Chondrocyte (in vitro differentiated cells): Measurements from ENCODE around the gene ARAP2. TPM values are rescaled to one million over a fixed set of nuclear protein-coding genes. Genes with fewer than 3 reads are reported as not detected.

Source experiments
- DNase-seq: peaks from one replicate; pipeline ENCODE4 v3.0.0; 2021; ENCODE audit warnings: mixed read lengths, low spot score
- H3K27ac Mint-ChIP-seq: one replicate; pipeline ENCODE4 v1.8.0; 2021; ENCODE audit warnings: mild to moderate bottlenecking, moderate library complexity, mixed read lengths; ENCODE audit not compliant: unreplicated experiment
- H3K27me3 Mint-ChIP-seq: 2 replicates; pipeline ENCODE4 v1.8.0; 2021; ENCODE audit warnings: low read depth, mixed read lengths
- H3K36me3 Mint-ChIP-seq: 2 replicates; pipeline ENCODE4 v1.8.0; 2021; ENCODE audit warnings: low read depth, mixed read lengths
- H3K4me1 Mint-ChIP-seq: 2 replicates; pipeline ENCODE4 v1.8.0; 2021; ENCODE audit warnings: low read depth, mild to moderate bottlenecking, mixed read lengths
- H3K4me3 Mint-ChIP-seq: one replicate; pipeline ENCODE4 v1.8.0; 2021; ENCODE audit warnings: mild to moderate bottlenecking, moderate library complexity, mixed read lengths; ENCODE audit not compliant: unreplicated experiment
- H3K9me3 Mint-ChIP-seq: 2 replicates; pipeline ENCODE4 v1.8.0; 2021; ENCODE audit warnings: low read depth, mixed read lengths
- total RNA-seq: library from RNA; stranded (reverse); gene quantifications from 3 replicates; pipeline ENCODE4 v1.2.1, GENCODE V29; 2021
- TF ChIP-seq, protein P1 (sequence below): fragments of 200-600 bp; sonication (generic); IDR thresholded peaks from 2 replicates; pipeline ENCODE4 v1.5.0; 2021; ENCODE audit warnings: antibody characterized with exemption, mild to moderate bottlenecking, moderate library complexity

Gene ARAP2
- total RNA-seq, 1 donor from 2014 or later = 1.6 TPM

GRCh38 chr4:36138220-36138619, 106.1 kb downstream of the ARAP2 start:
- DNase-seq = no peak
- Mint-ChIP-seq H3K4me1 (peaks cover 4% of the 10 kb centered on the region), H3K4me3 (no peak overlapping the region), H3K27me3 (no peaks in the 10 kb centered on the region), H3K9me3 (no peaks in the 10 kb centered on the region), H3K36me3 (no peaks in the 10 kb centered on the region), H3K27ac (no peak overlapping the region)
- TF ChIP-seq, protein P1, sequence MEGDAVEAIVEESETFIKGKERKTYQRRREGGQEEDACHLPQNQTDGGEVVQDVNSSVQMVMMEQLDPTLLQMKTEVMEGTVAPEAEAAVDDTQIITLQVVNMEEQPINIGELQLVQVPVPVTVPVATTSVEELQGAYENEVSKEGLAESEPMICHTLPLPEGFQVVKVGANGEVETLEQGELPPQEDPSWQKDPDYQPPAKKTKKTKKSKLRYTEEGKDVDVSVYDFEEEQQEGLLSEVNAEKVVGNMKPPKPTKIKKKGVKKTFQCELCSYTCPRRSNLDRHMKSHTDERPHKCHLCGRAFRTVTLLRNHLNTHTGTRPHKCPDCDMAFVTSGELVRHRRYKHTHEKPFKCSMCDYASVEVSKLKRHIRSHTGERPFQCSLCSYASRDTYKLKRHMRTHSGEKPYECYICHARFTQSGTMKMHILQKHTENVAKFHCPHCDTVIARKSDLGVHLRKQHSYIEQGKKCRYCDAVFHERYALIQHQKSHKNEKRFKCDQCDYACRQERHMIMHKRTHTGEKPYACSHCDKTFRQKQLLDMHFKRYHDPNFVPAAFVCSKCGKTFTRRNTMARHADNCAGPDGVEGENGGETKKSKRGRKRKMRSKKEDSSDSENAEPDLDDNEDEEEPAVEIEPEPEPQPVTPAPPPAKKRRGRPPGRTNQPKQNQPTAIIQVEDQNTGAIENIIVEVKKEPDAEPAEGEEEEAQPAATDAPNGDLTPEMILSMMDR = no peak

DNA sequence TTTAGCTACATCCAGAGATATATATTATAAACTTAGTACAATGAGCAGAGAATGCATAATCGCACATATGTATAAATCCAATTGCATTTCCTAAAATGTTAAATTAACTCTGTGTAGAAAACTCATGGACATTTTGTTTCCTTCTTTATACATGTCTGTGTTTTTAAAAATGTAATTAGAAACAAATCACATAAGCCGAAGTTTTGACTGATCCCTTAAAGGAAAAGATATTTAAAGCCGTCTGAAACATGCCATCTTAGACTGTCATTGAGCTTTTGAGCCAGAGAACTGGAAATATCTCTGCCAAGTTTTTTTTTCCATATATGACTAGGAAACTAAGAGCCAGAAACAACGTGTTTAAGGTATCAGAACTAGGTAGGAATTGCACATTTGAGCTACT, 107.0 kb downstream of the ARAP2 start:
- no peak for DNase-seq
- Mint-ChIP-seq H3K4me3 (no peak overlapping the region), H3K36me3 (no peaks in the 10 kb centered on the region), H3K27me3 (no peaks in the 10 kb centered on the region), H3K27ac (no peak overlapping the region), H3K4me1 (peaks cover 5% of the 10 kb centered on the region), H3K9me3 (no peaks in the 10 kb centered on the region)
- TF ChIP-seq, protein P1 = no peak

DNA sequence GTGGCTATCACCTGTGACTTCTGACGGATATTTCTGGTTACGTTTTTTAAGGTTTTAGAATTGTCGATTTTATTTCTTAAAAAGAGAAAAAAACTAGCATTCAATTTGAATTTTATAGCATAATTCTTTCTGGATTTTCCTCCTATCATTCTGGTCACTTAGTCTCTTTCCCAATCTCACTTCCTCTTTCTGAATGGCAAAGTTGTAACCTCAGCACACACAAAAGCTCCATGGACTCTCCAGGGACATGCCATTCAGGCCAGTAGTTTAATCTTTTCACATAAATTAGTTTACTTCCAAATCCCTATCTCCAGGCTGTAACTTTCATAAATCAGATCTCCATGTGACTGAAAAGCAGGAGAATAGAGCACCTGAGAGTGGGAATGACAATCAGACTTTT, 110.7 kb downstream of the ARAP2 start:
- Mint-ChIP-seq H3K36me3 (no peaks in the 10 kb centered on the region), H3K27ac (no peak overlapping the region), H3K4me1 (peaks cover 16% of the 10 kb centered on the region), H3K9me3 (no peaks in the 10 kb centered on the region), H3K4me3 (no peak overlapping the region), H3K27me3 (no peaks in the 10 kb centered on the region)
- DNase-seq = no peak
- TF ChIP-seq, protein P1 = no peak

DNA sequence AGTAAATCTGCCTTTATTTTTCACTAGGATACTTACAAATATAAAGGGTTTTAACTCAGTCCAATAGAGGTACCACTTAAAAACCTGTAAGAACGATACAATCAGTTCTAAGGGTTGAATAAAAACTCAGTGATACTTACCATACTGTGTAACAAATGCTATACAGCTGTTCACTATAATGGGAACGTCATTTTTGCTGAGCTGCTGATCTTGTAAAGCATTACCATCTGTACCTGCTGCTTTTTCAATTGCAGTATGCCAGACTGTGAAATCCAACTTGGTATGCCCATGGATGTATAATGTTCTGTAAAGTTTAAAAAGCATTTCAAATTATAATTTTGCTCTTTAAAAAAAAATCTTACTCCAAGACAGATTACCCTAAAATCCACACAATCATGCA, 111.2 kb downstream of the ARAP2 start:
- H3K36me3 Mint-ChIP-seq = no peaks in the 10 kb centered on the region
- H3K4me3 Mint-ChIP-seq = no peak overlapping the region

GRCh38 chr4:36130641-36131040, 113.7 kb downstream of the ARAP2 start:
- Mint-ChIP-seq H3K36me3 (no peaks in the 10 kb centered on the region), H3K27me3 (no peaks in the 10 kb centered on the region), H3K4me1 (peaks cover 11% of the 10 kb centered on the region), H3K4me3 (no peak overlapping the region), H3K9me3 (no peaks in the 10 kb centered on the region), H3K27ac (no peak overlapping the region)
- TF ChIP-seq, protein P1 = no peak
- DNase-seq = no peak

More for the DNA sequence above, 111.2 kb downstream of the ARAP2 start:
- Mint-ChIP-seq H3K27ac (no peak overlapping the region), H3K4me1 (peaks cover 12% of the 10 kb centered on the region), H3K27me3 (no peaks in the 10 kb centered on the region), H3K9me3 (no peaks in the 10 kb centered on the region)
- no peak for DNase-seq
- TF ChIP-seq, protein P1 = no peak
